ENCODE measurements around the gene APOBEC3F.

GRCh38 chr22:39073981-39074380 lies 33.3 kb downstream of the APOBEC3F start:
- TF ChIP-seq POLR2A (IDR thresholded peaks at IDR 0.05; ENCODE audit: low read length) (no peak), GATA1 (IDR thresholded peaks at IDR 0.05; ENCODE audit: low read depth, low read length) (no peak)

Measured in erythroblast (primary cell).